ENCODE data around the gene ATG10. TPM values are rescaled to one million over a fixed set of nuclear protein-coding genes. Genes with fewer than 3 reads are reported as not detected.

Gene ATG10
- total RNA-seq, 4 donors from 2014 or later, result 1.0 to 15.4 (median 6.5) TPM

DNA sequence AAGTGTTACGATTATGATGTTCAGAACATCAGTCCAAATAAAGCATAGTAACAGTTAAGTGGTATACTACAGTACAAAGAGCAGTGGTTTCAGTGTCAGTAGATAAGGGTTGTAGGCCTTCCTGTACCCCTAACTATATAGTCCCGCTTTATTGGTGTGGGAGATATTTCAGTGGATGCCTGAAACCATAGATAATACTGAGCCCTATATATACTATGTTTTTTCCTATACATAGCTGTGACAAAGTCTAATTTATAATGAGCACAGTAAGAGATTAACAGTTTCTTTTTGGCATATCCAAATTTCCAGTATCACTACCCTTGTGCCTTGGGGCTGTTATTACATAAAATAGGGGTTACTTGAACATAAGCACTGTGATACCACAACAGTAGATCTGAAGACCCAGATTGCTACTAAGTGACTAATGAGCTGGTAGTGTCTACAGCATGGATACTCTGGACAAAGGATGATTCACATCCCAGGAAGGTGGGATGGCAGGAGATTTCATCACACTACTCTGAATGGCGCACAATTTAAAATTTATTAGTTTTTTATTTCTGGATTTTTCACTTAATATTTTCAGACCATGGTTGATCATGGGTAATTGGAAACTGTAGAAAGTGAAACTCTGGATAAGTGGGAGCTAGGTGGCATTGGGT, 187.1 kb downstream of the ATG10 start:
- no peak for TF ChIP-seq POLR2A (IDR thresholded peaks at IDR 0.05)
- TF ChIP-seq, protein P1, sequence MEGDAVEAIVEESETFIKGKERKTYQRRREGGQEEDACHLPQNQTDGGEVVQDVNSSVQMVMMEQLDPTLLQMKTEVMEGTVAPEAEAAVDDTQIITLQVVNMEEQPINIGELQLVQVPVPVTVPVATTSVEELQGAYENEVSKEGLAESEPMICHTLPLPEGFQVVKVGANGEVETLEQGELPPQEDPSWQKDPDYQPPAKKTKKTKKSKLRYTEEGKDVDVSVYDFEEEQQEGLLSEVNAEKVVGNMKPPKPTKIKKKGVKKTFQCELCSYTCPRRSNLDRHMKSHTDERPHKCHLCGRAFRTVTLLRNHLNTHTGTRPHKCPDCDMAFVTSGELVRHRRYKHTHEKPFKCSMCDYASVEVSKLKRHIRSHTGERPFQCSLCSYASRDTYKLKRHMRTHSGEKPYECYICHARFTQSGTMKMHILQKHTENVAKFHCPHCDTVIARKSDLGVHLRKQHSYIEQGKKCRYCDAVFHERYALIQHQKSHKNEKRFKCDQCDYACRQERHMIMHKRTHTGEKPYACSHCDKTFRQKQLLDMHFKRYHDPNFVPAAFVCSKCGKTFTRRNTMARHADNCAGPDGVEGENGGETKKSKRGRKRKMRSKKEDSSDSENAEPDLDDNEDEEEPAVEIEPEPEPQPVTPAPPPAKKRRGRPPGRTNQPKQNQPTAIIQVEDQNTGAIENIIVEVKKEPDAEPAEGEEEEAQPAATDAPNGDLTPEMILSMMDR (IDR thresholded peaks at IDR 0.05), result no peak
- intact Hi-C loops (cut with DNase I; ENCODE audit: low total_unique reads), result no loop called here
- peaks cover 0 to 1% of the 10 kb centered on the region in 2 donors for H3K4me1 ChIP-seq
- H3K9me3 ChIP-seq, result no peaks in the 10 kb centered on the region
- H3K36me3 ChIP-seq, result no peaks in the 10 kb centered on the region
- no peak for DNase-seq
- no peak overlapping the region for H3K4me3 ChIP-seq
- H3K27me3 ChIP-seq, result no peaks in the 10 kb centered on the region
- no peak overlapping the region for H3K27ac ChIP-seq

DNA sequence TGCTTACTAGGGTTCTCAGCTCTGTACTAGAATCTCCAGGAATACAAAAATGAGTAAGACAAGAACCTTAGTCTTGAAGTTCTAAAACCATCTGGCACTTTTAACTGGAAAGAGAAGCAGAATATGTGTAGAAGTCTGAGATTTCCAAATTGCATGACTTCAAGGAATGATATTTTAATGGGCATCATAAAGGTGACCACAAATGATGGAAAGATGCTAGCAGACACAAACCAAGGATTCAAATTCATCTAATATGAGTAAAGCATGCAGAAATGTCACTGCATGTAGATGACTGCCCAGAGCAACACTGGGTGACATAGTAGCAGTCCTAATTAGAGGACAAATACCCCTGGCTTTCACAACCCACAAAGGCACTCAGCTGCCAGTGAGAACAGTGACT, 189.1 kb downstream of the ATG10 start:
- peaks cover 0 to 20% of the 10 kb centered on the region in 2 donors for H3K4me1 ChIP-seq
- H3K27ac ChIP-seq, result no peak overlapping the region
- H3K27me3 ChIP-seq, result no peaks in the 10 kb centered on the region
- no peak for DNase-seq
- no peaks in the 10 kb centered on the region for H3K9me3 ChIP-seq
- TF ChIP-seq POLR2A (IDR thresholded peaks at IDR 0.05), result no peak
- TF ChIP-seq, protein P1 (IDR thresholded peaks at IDR 0.05), result no peak
- intact Hi-C loops (cut with DNase I; ENCODE audit: low total_unique reads), result no loop called here
- no peaks in the 10 kb centered on the region for H3K36me3 ChIP-seq
- no peak overlapping the region for H3K4me3 ChIP-seq

DNA sequence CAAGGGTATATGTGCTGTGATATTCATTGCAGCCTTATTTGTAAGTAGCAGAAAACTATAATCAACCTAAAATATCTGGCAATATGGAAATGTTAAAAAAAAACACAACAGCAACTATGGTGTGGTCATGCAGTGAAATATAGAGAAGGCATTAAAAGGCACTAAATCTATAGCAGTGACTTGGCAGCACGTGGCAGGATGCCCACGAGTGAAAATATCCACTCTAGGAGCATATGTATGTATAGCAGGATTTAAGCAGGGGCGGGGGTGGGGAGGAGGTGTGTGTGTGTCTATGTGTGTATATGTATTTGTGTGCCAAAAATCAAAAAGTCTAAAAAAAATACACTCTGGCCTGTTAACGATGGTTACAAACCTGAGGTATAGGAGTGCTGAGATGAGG, 190.8 kb downstream of the ATG10 start:
- Histone ChIP-seq H3K36me3 (no peaks in the 10 kb centered on the region), H3K9me3 (no peaks in the 10 kb centered on the region), H3K27ac (peak overlapping the region in 1 of 2 donors; percentile 2), H3K27me3 (no peaks in the 10 kb centered on the region), H3K4me1 (peaks cover 0 to 20% of the 10 kb centered on the region in 2 donors), H3K4me3 (no peak overlapping the region)
- TF ChIP-seq POLR2A (IDR thresholded peaks at IDR 0.05), result no peak
- TF ChIP-seq, protein P1 (IDR thresholded peaks at IDR 0.05), result no peak
- intact Hi-C loops (cut with DNase I; ENCODE audit: low total_unique reads), result no loop called here
- DNase-seq, result no peak

DNA sequence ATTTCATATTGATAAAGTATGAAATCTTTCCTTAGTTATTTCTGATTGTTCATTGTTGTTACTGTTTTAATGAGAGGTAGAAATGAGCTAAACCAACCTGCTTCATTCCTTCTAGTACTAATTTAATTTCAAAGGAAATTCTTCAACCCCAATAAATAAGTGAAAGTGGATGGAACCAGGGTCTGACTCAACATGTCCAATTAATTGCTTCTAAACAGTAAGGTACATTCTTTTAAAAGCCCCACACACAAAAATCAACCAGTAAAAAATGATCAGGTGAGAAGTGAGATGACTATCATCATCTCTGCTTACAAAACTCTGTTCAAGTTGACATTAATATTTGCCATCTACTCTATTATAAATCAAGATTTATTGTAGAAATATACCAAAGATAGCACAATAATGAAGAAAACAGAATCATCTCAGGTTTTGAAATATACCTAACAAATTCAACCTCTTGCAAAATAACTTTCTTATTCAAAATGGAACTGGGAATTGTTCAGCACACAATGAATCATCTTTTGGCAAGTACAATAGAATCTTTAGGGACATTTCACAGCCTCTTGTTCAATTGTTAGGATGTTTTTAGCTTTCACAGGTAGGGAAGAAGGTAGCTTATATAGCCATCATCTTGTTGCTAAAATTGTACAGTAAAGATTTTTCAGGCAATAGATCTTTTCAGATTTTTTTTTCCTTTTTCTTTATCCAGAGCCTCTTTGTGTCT, 191.8 kb downstream of the ATG10 start:
- no peaks in the 10 kb centered on the region for H3K9me3 ChIP-seq
- intact Hi-C loops (cut with DNase I; ENCODE audit: low total_unique reads), result no loop called here
- H3K27ac ChIP-seq, result peak overlapping the region; percentile 69 to 72
- DNase-seq, result no peak
- peaks cover 0 to 20% of the 10 kb centered on the region in 2 donors for H3K4me1 ChIP-seq
- no peaks in the 10 kb centered on the region for H3K27me3 ChIP-seq
- TF ChIP-seq, protein P1 (IDR thresholded peaks at IDR 0.05), result no peak
- no peak for TF ChIP-seq POLR2A (IDR thresholded peaks at IDR 0.05)
- no peak overlapping the region for H3K4me3 ChIP-seq
- no peaks in the 10 kb centered on the region for H3K36me3 ChIP-seq

Measured in uterus (tissue), 4 donors.